ENCODE results near the gene ESPN.
"Not testable (repeated sequence)": the region's sequence is repeated elsewhere in the genome, so short reads cannot be mapped to it uniquely, and the experiment has no call there.

Gene ESPN

DNA sequence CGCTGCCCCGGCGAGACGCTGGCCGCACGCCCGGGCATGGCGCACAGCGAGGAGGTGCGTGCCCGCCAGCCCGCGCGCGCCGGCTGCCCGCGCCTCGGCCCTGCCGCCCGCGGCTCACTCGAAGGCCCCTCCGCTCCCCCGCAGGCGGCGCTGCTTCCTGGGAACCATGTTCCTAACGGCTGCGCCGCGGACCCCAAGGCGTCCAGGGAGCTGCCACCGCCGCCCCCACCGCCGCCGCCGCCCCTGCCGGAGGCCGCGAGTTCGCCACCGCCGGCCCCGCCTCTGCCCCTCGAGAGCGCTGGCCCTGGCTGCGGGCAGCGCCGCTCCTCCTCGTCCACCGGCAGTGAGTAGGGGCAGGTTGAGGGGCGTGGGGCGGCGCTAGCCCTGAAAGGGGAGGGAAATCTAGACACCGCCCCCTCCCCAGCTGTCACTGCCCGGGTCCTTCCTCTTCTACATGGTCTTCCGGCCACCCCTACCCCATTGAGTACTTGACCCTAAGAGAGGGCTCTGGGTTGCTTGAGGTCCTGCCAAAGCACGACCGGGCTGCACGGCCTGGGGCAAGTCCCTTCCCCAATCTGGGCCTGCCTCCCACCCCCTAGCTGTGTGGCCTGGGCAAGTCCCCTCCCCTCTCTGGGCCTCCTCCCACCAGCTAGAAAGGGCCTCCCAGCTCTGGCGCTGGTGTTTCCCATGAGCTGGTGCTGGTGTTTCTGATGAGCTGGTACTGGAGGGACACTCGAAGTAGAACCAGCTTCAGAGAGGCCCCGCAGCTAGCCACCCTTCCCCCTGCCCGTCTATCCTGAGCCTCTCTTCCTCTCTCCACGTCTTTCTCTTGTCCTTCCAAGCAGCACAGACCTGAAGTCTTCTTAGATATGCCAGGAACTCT lies 24.4 kb downstream of the ESPN start:
- DNase-seq: no peak

DNA sequence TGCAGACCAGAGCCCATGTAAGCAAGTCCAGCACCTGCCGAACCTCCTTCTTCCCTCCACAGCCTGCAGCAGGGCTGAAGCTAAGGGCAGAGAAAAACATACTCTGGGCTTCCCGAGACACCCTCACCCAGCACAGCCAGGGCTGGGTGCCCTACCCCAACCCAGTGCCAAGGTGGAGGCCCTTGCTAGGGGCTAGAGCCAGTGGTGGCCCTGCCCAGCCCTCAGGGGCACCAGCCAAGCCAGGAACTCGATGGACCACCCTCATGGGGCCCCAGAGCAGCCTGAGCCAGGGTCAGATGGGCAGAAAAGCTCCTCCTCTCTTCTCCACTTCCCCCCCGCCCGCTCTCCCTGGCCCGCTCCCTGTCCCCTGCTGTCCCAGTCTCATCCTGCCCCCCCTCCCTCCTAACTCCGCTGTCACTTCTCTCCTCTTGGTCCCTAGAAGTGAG lies 25.5 kb downstream of the ESPN start:
- no peak for DNase-seq

GRCh38 chr1:6450486-6450885 lies 25.9 kb downstream of the ESPN start:
- DNase-seq: not testable (repeated sequence)

DNA sequence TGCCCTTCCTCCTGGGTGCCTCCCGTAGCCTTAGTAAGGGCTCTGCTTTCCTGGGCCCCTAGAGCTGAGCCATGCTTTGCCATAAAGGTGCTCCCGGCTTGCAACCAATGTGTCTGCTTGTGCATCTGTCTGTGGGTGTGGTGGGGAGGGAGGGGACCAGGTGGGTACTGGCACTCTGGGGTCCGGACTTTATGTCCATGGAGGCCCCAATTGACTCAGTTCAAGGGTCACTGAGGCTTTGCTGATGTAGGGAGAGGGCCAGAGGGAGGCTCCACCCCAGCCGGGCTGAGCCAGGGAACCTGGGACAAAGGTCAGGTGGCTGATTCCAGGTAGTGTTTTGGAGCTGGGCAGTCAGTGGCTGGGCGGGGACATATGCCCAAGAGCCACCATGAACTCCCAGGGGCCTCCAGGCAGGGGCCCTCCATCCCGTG lies 26.4 kb downstream of the ESPN start:
- no peak for DNase-seq

GRCh38 chr1:6453895-6454855 lies 29.6 kb downstream of the ESPN start:
- not testable (repeated sequence) for DNase-seq

DNA sequence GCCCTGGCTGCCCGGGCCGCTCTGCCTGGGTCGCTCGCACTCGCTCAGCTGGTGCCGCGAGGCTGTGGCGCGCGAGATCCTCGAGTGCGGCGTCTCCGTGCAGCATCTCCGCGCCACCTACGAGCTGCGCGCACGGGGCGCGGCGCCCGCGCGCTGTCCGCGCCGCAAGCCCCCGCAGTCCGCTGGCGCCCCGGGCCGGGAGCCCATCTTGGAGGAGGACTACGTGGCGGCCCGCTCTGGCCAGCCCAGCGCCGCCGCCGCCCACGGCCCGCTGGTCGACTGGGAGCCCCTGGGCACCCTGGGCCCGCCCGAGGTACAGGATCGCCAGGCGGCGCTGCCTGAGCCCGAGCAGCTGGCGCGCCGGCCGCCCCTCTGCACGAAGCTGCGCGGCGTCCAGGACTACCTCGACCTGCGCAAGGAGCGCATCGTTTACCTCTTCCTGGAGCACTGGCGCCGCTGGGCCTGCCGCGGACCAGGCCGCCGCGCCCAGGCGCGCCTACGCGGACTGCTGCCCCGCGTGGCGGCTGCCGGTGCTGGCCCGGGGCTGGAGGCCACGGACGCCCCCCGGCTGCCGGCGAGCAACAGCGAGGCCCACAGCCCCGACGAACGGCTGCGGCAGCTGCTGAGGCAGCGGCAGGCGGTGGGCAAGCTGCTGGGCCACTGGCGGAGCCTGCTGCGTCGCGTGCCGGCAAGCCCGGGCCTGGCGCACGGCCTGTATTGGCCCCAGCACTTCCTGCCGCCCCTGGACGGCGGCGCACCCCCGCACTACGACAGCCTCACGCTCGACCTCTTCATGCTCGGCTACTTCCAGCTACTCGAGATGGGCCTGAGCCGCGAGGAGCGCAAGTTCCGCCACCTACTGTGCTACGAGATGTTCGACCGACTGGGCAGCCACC lies 30.5 kb downstream of the ESPN start:
- no peak for DNase-seq

DNA sequence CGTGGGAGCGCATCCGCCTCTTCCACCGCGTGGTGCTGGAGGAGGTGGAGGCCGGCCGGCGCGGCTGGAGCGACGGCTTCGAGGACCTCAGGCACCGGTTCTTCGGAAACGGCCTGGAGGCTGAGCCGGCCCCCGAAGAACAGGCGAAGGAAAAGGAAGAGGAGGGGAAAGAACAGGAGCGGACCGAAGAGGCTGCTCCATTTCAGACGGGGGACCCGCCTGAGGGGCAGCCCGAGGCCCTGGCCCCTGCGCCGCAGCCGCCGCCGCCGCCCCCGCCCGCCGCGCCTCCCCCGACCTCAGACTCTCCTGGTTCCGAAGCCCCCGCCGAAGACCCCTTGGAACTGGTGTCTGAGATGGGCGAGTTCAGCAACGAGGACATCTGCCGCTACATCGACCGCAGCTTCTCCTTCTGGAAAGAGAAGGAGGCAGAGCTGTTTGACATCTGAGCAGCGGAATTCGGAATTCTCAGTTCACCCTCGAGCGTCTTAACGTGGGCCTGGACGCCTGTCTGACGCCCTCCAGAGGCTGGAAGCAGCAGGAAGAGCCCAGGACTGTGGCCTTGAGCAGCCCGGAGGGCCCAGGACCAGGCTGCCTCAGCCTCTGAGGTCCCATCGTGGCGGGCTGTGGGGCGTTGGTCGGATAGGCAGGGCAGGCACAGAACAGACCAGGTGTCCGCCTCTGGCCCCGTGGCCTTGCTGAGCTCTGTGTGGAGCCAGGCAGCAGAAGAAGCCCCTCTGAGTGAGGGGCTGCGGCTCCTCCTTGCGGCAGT lies 31.4 kb downstream of the ESPN start:
- DNase-seq: not testable (repeated sequence)

- DNase-seq: no peak
These were observed 32.4 kb downstream of the ESPN start for GRCh38 chr1:6456800-6457466.

DNA sequence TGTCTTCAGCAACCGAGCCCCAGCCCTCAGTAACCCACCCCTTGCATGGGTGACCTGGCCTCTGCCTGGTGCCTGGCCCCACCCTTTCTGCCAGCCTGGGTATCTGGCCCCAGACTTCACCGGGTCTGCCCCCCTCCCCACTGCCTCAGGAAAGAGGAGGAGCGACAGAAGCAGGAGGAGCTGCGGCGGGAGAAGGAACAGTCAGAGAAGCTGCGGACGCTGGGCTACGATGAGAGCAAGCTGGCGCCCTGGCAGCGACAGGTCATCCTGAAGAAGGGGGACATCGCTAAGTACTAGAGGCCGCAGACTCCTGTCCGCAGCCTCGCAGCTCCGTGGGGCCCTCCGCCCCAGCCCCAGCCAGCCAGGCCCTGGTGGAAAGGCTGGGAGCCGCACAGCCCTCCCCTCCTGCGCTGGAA lies 35.3 kb downstream of the ESPN start:
- no peak for DNase-seq

DNA sequence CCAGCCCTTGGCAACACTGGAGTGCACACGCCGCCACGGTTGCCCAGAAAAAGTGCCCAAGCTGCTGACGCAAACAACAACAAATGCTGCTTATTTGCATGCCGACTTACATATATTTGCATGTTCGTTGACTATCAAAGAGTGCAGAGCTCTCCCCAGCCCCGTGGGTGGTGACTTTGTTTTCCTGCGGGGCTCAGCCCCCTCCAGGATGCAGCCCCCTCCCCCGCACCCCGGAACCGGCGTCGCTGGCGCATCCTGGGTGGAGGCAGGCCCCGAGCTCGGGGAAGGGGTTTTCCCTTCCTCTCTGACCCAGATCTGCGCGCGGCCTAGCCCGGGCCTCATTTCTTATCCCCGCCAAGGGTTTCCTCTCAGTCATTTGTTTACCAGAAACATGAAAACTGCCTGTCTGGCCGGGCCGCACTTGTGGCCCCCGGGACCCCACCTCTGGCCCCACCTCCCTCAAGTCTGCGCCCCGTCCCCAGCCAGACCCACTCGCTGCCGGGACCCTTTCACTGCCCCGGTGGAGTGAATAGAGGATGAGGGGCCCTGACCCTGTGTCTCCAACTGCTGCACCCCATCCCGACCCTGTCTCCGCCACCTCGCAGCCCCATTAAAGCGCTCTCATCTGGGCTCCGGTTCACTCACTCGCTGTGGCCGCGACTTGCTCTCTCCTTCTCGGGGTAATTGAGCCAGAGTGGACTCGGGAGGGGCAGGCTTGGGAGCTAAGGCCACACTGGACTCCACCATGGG lies 35.9 kb downstream of the ESPN start:
- no peak for DNase-seq

DNA sequence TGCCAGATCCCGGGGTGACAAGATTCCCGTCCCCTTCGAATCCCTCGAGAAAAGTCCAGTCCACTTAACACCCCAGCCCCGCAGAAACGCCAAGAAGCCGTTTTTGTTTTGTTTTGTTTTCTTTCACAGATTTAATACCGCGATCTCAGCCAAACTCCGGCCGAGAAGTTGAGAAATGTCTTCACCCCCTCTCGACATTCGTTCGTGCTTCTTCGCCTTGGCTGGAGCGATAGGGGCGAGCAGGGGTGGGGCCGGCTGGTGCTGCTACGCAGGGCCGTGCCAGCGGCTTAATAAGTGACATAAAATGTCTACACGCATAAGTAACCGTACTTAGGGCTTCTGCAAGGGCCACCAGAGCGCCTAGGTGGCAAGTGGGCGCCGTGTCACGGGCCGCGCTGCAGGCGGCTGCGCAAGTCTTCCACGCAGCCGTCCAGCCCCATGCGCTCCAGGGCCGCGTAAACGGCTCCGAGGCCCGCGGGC lies 36.5 kb downstream of the ESPN start:
- no peak for DNase-seq

GRCh38 chr1:6461538-6462411 lies 37.2 kb downstream of the ESPN start:
- no peak for DNase-seq

DNA sequence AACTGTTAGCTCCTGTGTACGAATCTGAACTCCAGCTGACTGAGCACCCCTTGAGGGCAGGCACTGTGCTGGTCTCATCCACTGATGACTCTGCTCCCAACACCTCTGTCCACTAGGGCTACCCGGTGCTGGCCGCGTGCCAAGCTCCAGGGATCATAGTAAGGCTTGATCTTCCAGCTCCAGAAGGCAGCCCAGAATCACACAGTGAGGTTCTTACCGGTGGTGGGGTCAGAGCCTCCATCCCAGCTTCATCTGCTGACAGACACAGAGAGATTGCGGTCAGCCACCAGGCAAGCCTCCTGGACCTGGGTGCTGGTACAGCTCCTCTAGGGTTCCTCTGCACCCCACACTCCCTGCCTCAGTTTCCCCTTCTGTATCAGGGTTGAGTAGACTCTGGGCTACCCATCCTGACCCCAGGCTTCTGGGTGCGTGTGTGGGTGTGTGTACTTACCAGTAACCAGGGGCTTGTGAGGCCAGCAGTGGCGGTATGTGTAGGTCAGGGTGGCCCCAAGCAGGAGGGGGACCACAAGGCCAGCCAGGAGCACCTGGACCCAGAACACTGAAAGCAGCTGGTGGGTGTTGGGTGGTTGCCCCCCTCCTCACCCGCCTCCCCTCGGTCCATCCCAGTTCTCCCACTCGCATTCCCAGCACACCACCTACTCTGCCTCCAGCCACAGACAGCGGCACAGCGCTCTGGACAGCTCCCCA lies 38.0 kb downstream of the ESPN start:
- DNase-seq: no peak

GRCh38 chr1:6463120-6463412 lies 38.5 kb downstream of the ESPN start:
- DNase-seq: no peak

- no peak for DNase-seq
These were observed 39.9 kb downstream of the ESPN start for GRCh38 chr1:6464514-6464836.

- no peak for DNase-seq
These were observed 40.3 kb downstream of the ESPN start for GRCh38 chr1:6464915-6465314.

GRCh38 chr1:6465461-6466005 lies 41.0 kb downstream of the ESPN start:
- DNase-seq: no peak

- DNase-seq: no peak
These were observed 41.4 kb downstream of the ESPN start, which contains the start of gene TNFRSF25 for GRCh38 chr1:6466023-6466422. Gene TNFRSF25 (minus strand): TSS chr1:6466173. CDS start chr1:6466107, 66 bp downstream.

All from MV-4-11 (cell line).